BJ (cell line): ENCODE measurements around the gene SELPLG. TPM values are rescaled to one million over a fixed set of nuclear protein-coding genes. Genes with fewer than 3 reads are reported as not detected.

Experiments
- CTCF ChIA-PET: fragments of 350-600 bp; formaldehyde crosslinking; extraction: SDS; loops from one replicate; lab custom pipeline; 2021; ENCODE audit warnings: antibody characterized with exemption, inconsistent platforms; lab: Yijun Ruan, JAX
- POLR2A ChIA-PET: fragments of 300-600 bp; sonication (Branson Sonifier 250); formaldehyde crosslinking; extraction: SDS; loops from one replicate; lab custom pipeline; 2021; ENCODE audit warnings: antibody characterized with exemption; lab: Charles Lee
- DNase-seq: peaks from one replicate; pipeline ENCODE4 v3.0.0-alpha.2; 2011; ENCODE audit warnings: low read depth
- H3K27me3 ChIP-seq: 2 replicates; pipeline ENCODE4 v1.6.0; 2011; ENCODE audit warnings: low read length; ENCODE audit not compliant: control insufficient read depth, insufficient read depth
- H3K36me3 ChIP-seq: 2 replicates; pipeline ENCODE4 v1.5.1; 2011; ENCODE audit warnings: low read length; ENCODE audit not compliant: control insufficient read depth, insufficient read depth
- H3K4me3 ChIP-seq: 2 replicates; pipeline ENCODE4 v1.5.1; 2011; ENCODE audit warnings: low read depth, mild to moderate bottlenecking, control low read depth, low read length
- polyA plus RNA-seq: library from polyadenylated mRNA; depleted of rRNA; stranded (reverse); fragments of >200 nt; gene quantifications from 2 replicates; pipeline ENCODE4 v1.2.3, GENCODE V29; 2011
- TF ChIP-seq, protein P1 (sequence below): IDR thresholded peaks from 2 replicates; pipeline ENCODE4 v1.5.1; 2011; ENCODE audit warnings: low read depth, mild to moderate bottlenecking, control low read depth, inconsistent platforms, low read length, moderate library complexity; ENCODE audit not compliant: insufficient read depth

Gene SELPLG
- polyA plus RNA-seq, 1 experiment, result 8.1 TPM

DNA sequence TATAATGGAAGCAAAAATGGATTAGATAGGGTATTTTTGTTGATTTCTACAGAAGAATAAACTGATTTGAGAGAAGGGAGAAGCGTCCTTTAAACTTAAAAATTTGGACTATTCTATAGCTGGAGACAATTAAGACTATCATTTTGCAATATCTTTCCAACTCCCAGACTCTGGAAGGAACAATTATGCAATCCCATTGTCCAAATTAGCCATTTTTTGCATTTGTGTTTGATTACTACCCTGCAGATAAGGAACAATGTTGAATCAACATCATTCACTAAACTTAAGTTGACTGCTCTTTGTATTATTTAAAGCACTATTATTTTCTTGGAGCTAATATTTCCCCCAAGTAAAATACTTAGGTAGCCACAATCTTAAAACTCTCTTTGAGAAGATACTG, 34.8 kb upstream of the SELPLG start:
- POLR2A ChIA-PET, result no interaction called here
- H3K36me3 ChIP-seq, result no peaks in the 10 kb centered on the region; the same call in 1 of the 2 replicates
- TF ChIP-seq, protein P1, sequence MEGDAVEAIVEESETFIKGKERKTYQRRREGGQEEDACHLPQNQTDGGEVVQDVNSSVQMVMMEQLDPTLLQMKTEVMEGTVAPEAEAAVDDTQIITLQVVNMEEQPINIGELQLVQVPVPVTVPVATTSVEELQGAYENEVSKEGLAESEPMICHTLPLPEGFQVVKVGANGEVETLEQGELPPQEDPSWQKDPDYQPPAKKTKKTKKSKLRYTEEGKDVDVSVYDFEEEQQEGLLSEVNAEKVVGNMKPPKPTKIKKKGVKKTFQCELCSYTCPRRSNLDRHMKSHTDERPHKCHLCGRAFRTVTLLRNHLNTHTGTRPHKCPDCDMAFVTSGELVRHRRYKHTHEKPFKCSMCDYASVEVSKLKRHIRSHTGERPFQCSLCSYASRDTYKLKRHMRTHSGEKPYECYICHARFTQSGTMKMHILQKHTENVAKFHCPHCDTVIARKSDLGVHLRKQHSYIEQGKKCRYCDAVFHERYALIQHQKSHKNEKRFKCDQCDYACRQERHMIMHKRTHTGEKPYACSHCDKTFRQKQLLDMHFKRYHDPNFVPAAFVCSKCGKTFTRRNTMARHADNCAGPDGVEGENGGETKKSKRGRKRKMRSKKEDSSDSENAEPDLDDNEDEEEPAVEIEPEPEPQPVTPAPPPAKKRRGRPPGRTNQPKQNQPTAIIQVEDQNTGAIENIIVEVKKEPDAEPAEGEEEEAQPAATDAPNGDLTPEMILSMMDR, result no peak
- no peak overlapping the region for H3K4me3 ChIP-seq
- H3K27me3 ChIP-seq, result no peaks in the 10 kb centered on the region
- CTCF ChIA-PET, result interaction anchor here (1.2 to 8.9 kb wide), 4 partner anchors 18 to 135 kb away, joined by 3 to 108 read pairs (median 3); no protein-coding TSS in a partner anchor
- DNase-seq, result no peak

DNA sequence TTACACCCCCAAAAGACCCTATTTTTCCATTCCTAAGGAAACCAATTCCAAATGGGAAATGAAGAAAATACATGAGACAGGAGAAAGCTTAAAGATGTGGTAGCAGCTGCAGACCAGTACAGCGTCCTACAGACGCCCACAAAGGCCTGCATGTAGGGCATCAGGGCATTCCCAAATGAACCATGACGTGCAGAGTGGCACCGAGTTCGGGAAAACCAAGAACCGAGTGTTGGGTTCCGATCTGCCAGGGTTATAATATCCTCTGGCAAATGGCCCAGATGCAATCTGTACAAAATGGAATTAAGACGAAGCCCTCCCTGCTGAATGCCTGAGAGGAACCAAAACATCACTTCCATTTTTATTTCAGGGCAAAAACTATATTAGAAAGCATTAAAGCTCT, 34.4 kb upstream of the SELPLG start:
- TF ChIP-seq, protein P1, result no peak
- ChIA-PET CTCF (interaction anchor here (1.7 to 8.9 kb wide), 2 partner anchors 97 to 135 kb away, joined by 4 to 108 read pairs; no protein-coding TSS in a partner anchor), POLR2A (interaction anchor here (0.5 kb wide), 1 partner anchor 178 kb away, joined by 12 read pairs; no protein-coding TSS in a partner anchor)
- Histone ChIP-seq H3K36me3 (no peaks in the 10 kb centered on the region; the same call in 1 of the 2 replicates), H3K27me3 (no peaks in the 10 kb centered on the region), H3K4me3 (no peak overlapping the region)
- no peak for DNase-seq

DNA sequence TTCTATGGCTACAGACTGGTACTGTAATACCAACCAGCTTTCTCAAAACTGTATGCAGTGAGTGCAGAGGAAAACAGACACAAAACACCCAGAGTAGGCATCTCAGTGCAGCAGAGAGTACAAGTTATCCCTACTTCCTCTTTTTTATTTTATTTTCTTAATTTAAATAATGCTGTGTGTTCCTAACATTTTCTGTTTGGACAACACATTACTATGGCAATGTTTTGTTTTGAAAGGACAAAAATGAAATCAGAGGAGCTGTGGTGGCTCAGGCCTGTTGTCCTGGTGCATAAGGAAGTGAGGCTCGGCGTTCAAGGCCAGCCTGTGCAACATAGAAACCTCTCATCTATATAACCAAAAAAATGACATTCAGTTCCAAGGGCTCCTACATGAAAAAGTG, 33.7 kb upstream of the SELPLG start:
- H3K27me3 ChIP-seq, result no peaks in the 10 kb centered on the region
- no peak for DNase-seq
- H3K36me3 ChIP-seq, result no peaks in the 10 kb centered on the region; the same call in 1 of the 2 replicates
- ChIA-PET CTCF (interaction anchor here (1.2 to 8.9 kb wide), 5 partner anchors 19 to 136 kb away, joined by 3 to 108 read pairs (median 4); no protein-coding TSS in a partner anchor), POLR2A (no interaction called here)
- TF ChIP-seq, protein P1, result no peak
- no peak overlapping the region for H3K4me3 ChIP-seq

DNA sequence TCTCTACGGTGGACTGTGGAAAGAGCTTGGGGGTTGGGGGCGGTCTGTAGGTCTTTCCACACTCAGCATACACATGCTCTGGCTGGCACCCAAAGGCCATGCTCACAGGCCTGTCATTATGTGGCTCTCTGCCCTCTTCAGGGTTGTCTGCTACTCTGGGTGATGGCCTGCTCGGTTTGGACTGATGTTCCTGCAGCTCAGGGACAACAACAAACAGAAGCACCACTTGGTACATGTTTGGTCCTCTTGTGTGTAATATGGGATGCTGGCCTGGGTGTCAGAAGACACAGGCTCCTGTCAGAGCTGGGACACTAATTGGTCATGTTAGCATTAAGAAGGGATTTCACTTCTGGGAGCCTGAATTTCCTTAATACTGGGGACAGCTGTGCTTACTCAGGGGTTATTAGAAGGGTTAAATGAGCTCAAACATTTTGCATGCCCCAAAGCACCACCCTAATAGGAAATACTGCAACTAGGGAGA, 32.7 kb upstream of the SELPLG start:
- DNase-seq, result no peak
- H3K27me3 ChIP-seq, result no peaks in the 10 kb centered on the region
- ChIA-PET POLR2A (no interaction called here), CTCF (interaction anchor here (0.7 to 8.9 kb wide), 9 partner anchors 20 to 284 kb away, joined by 3 to 108 read pairs (median 4); no protein-coding TSS in a partner anchor)
- H3K36me3 ChIP-seq, result 0 out of 2 replicates have a peak, but pooled peaks cover 3% of the 10 kb centered on the region
- no peak overlapping the region for H3K4me3 ChIP-seq
- TF ChIP-seq, protein P1, result no peak

DNA sequence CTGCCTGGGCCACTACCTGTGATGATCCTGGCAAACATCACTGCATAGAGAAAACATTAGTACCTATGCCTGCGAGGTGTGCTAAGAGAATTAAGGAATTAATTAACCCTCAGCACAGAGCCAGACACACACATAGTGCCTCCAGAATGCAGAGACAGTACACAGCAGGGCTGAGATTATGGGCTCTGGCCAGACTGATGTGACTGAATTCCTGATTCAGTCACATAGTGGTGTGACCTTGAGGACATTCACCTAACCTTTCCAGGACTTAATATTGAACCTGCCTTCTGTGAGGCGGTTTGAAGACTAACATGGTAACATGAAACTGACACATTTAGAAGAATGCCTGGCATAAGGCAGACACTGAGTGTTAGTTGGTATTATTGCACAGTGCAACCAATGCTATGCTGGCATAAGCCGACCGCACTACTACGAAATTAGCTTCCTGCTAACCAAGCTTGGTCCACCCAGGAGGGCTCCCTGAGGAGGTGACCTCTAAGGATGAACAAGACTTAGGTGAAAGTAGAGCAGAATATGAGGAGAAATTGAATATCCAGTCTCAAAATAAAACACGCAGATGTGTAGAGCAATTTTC, 32.0 kb upstream of the SELPLG start:
- H3K27me3 ChIP-seq, result no peaks in the 10 kb centered on the region
- ChIA-PET POLR2A (no interaction called here), CTCF (interaction anchor here (0.7 to 8.9 kb wide), 19 partner anchors 14 to 285 kb away, joined by 3 to 108 read pairs (median 5); no protein-coding TSS in a partner anchor)
- DNase-seq, result no peak
- no peak overlapping the region for H3K4me3 ChIP-seq
- 0 out of 2 replicates have a peak, but pooled peaks cover 3% of the 10 kb centered on the region for H3K36me3 ChIP-seq
- TF ChIP-seq, protein P1, result no peak
